ENCODE data around the gene BCAP29. TPM values are rescaled to one million over a fixed set of nuclear protein-coding genes. Genes with fewer than 3 reads are reported as not detected.
A peak's percentile ranks its signal among the peaks of the same experiment; 100 is the strongest.
"Not testable (repeated sequence)": the region's sequence is repeated elsewhere in the genome, so short reads cannot be mapped to it uniquely, and the experiment has no call there.

The BCAP29 gene
- total and polyA plus RNA-seq, 8 donors = 15.2 to 27.6 (median 19.5) TPM

GRCh38 chr7:107628461-107629064, 48.5 kb downstream of the BCAP29 start:
- FAIRE-seq (no peak), ATAC-seq (no peak), DNase-seq (no peak)
- no peaks in the 10 kb centered on the region for H3K4me1 ChIP-seq
- no peak for TF ChIP-seq CTCF (IDR thresholded peaks at IDR 0.05)
- H3K4me3 ChIP-seq = no peak overlapping the region
- H3K27me3 ChIP-seq = no peaks in the 10 kb centered on the region
- H3K27ac ChIP-seq = no peak overlapping the region
- intact Hi-C loops (cut with DNase I) = no loop called here
- no peaks in the 10 kb centered on the region for H3K9me3 ChIP-seq
- no peaks in the 10 kb centered on the region for H3K36me3 ChIP-seq
- 83 to 92% methylated on average over 8 of the region's 8 CpGs for WGBS, 2 donors

- ATAC-seq (no peak), FAIRE-seq (no peak), DNase-seq (no peak)
- TF ChIP-seq CTCF (IDR thresholded peaks at IDR 0.05) = no peak
- intact Hi-C loops (cut with DNase I) = no loop called here
- no peaks in the 10 kb centered on the region for H3K36me3 ChIP-seq
- no peaks in the 10 kb centered on the region for H3K9me3 ChIP-seq
- WGBS, 2 donors = 85 to 86% methylated on average over 8 of the region's 8 CpGs
- no peak overlapping the region for H3K4me3 ChIP-seq
- no peaks in the 10 kb centered on the region for H3K4me1 ChIP-seq
- no peaks in the 10 kb centered on the region for H3K27me3 ChIP-seq
- no peak overlapping the region for H3K27ac ChIP-seq
These were observed 50.3 kb downstream of the BCAP29 start for GRCh38 chr7:107630342-107630741.

GRCh38 chr7:107631588-107632491, 51.8 kb downstream of the BCAP29 start:
- H3K9me3 ChIP-seq = no peaks in the 10 kb centered on the region
- no peaks in the 10 kb centered on the region for H3K4me1 ChIP-seq
- no peak for TF ChIP-seq CTCF (IDR thresholded peaks at IDR 0.05)
- ATAC-seq (no peak), FAIRE-seq (no peak), DNase-seq (peak in 1 of 6 donors; percentile 58)
- intact Hi-C loops (cut with DNase I) = no loop called here
- H3K27ac ChIP-seq = no peak overlapping the region
- 90 to 94% methylated on average over 12 of the region's 12 CpGs for WGBS, 2 donors
- no peaks in the 10 kb centered on the region for H3K27me3 ChIP-seq
- H3K36me3 ChIP-seq = no peaks in the 10 kb centered on the region
- no peak overlapping the region for H3K4me3 ChIP-seq

GRCh38 chr7:107632492-107632865, 52.4 kb downstream of the BCAP29 start:
- no peaks in the 10 kb centered on the region for H3K9me3 ChIP-seq
- no peaks in the 10 kb centered on the region for H3K36me3 ChIP-seq
- H3K27ac ChIP-seq = no peak overlapping the region
- TF ChIP-seq CTCF (IDR thresholded peaks at IDR 0.05) = no peak
- no peak for FAIRE-seq
- WGBS, 2 donors = 90 to 96% methylated on average over 2 of the region's 2 CpGs
- ATAC-seq = no peak
- intact Hi-C loops (cut with DNase I) = no loop called here
- no peak overlapping the region for H3K4me3 ChIP-seq
- no peaks in the 10 kb centered on the region for H3K4me1 ChIP-seq
- no peak for DNase-seq
- no peaks in the 10 kb centered on the region for H3K27me3 ChIP-seq

GRCh38 chr7:107638594-107638993, 58.5 kb downstream of the BCAP29 start:
- Histone ChIP-seq H3K4me3 (no peak overlapping the region), H3K4me1 (no peaks in the 10 kb centered on the region), H3K27me3 (no peaks in the 10 kb centered on the region), H3K27ac (no peak overlapping the region), H3K9me3 (no peaks in the 10 kb centered on the region), H3K36me3 (no peaks in the 10 kb centered on the region)
- WGBS, 2 donors = 91 to 97% methylated on average over 1 of the region's 1 CpG
- intact Hi-C loops (cut with DNase I) = no loop called here
- no peak for FAIRE-seq
- TF ChIP-seq CTCF (IDR thresholded peaks at IDR 0.05) = no peak
- DNase-seq = no peak
- no peak for ATAC-seq

- H3K9me3 ChIP-seq; H3K4me1 ChIP-seq; intact Hi-C loops (cut with DNase I); H3K36me3 ChIP-seq; H3K27me3 ChIP-seq; H3K4me3 ChIP-seq; H3K27ac ChIP-seq; DNase-seq; FAIRE-seq; ATAC-seq: not testable (repeated sequence)
- 92 to 95% methylated on average over 2 of the region's 2 CpGs for WGBS, 2 donors
These were observed 59.0 kb downstream of the BCAP29 start for GRCh38 chr7:107639070-107639469.

Data from pancreas (tissue), 10 donors.